Measurements from ENCODE around the gene SMCO3. TPM values are rescaled to one million over a fixed set of nuclear protein-coding genes. Genes with fewer than 3 reads are reported as not detected.

SMCO3 gene
- total RNA-seq, 4 donors from 2014 or later = not detected

DNA sequence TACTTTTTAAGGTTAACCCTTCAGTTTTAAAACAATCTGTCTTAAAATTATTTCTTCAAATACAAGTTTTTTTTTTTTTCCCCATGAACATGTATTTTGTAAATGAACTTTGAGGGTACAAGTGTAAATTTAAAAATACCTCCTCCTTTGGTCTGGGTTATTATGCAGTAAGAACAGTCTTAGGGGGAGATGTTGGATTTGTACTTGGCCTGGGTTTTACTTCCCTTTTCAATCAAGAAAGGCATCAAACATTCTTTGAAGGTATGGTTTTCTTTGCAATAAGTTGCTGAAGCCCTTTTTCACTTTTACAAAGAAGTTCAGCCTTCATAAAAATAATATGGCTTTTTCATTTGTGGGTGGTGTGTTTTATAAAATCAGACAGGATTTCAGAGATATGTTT lies 31.2 kb downstream of the SMCO3 start:
- Histone ChIP-seq H3K4me1 (no peaks in the 10 kb centered on the region), H3K36me3 (peaks cover 22% of the 10 kb centered on the region), H3K4me3 (no peak overlapping the region), H3K9me3 (no peaks in the 10 kb centered on the region), H3K27me3 (no peaks in the 10 kb centered on the region), H3K27ac (no peak overlapping the region)
- TF ChIP-seq, protein P1, sequence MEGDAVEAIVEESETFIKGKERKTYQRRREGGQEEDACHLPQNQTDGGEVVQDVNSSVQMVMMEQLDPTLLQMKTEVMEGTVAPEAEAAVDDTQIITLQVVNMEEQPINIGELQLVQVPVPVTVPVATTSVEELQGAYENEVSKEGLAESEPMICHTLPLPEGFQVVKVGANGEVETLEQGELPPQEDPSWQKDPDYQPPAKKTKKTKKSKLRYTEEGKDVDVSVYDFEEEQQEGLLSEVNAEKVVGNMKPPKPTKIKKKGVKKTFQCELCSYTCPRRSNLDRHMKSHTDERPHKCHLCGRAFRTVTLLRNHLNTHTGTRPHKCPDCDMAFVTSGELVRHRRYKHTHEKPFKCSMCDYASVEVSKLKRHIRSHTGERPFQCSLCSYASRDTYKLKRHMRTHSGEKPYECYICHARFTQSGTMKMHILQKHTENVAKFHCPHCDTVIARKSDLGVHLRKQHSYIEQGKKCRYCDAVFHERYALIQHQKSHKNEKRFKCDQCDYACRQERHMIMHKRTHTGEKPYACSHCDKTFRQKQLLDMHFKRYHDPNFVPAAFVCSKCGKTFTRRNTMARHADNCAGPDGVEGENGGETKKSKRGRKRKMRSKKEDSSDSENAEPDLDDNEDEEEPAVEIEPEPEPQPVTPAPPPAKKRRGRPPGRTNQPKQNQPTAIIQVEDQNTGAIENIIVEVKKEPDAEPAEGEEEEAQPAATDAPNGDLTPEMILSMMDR (IDR thresholded peaks at IDR 0.05) = no peak
- TF ChIP-seq POLR2AphosphoS5 (IDR thresholded peaks at IDR 0.05) = no peak
- no peak for TF ChIP-seq POLR2A (IDR thresholded peaks at IDR 0.05)
- TF ChIP-seq EP300 (IDR thresholded peaks at IDR 0.05) = no peak
- DNase-seq (ENCODE audit: low spot score in 2 of 2) = no peak

GRCh38 chr12:14781563-14781962 lies 32.4 kb downstream of the SMCO3 start:
- Histone ChIP-seq H3K4me1 (peaks cover 5% of the 10 kb centered on the region), H3K27ac (no peak overlapping the region), H3K27me3 (no peaks in the 10 kb centered on the region), H3K36me3 (peaks cover 10% of the 10 kb centered on the region), H3K9me3 (no peaks in the 10 kb centered on the region), H3K4me3 (no peak overlapping the region)
- no peak for TF ChIP-seq POLR2A (IDR thresholded peaks at IDR 0.05)
- no peak for DNase-seq (ENCODE audit: low spot score in 2 of 2)
- WGBS = 78% methylated on average over 2 of the region's 2 CpGs

DNA sequence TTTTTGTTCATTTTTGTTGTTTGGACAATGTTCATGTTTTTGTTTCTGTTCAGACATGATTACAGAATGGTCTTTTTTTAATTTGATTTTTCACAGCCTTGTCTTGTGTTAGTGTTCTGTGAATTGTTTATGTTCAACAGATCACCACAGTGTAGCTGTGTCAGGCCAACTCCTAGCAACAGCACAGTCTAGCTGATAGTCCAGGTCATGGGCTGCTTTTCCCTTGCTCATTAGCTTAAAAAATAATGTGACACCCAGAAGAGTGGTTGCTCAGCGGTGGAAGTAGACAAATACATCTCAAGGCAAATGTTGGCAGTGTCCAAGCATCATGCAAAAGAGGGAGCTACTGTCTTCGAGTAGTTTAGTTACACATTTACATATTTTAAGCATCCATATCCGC lies 33.1 kb downstream of the SMCO3 start:
- no peak for TF ChIP-seq POLR2AphosphoS5 (IDR thresholded peaks at IDR 0.05)
- no peak for TF ChIP-seq POLR2A (IDR thresholded peaks at IDR 0.05)
- TF ChIP-seq EP300 (IDR thresholded peaks at IDR 0.05) = no peak
- TF ChIP-seq, protein P1 (IDR thresholded peaks at IDR 0.05) = no peak
- Histone ChIP-seq H3K4me1 (peaks cover 12% of the 10 kb centered on the region), H3K9me3 (no peaks in the 10 kb centered on the region), H3K36me3 (peaks cover 9% of the 10 kb centered on the region), H3K27ac (no peak overlapping the region), H3K4me3 (no peak overlapping the region), H3K27me3 (no peaks in the 10 kb centered on the region)
- 88% methylated on average over 3 of the region's 3 CpGs for WGBS
- no peak for DNase-seq (ENCODE audit: low spot score in 2 of 2)

GRCh38 chr12:14779834-14780233 lies 34.1 kb downstream of the SMCO3 start:
- WGBS = 93% methylated on average over 2 of the region's 2 CpGs
- Histone ChIP-seq H3K36me3 (no peaks in the 10 kb centered on the region), H3K27me3 (no peaks in the 10 kb centered on the region), H3K9me3 (no peaks in the 10 kb centered on the region), H3K27ac (no peak overlapping the region), H3K4me1 (peaks cover 15% of the 10 kb centered on the region), H3K4me3 (no peak overlapping the region)
- TF ChIP-seq EP300 (IDR thresholded peaks at IDR 0.05) = no peak
- TF ChIP-seq POLR2AphosphoS5 (IDR thresholded peaks at IDR 0.05) = no peak
- TF ChIP-seq, protein P1 (IDR thresholded peaks at IDR 0.05) = no peak
- TF ChIP-seq POLR2A (IDR thresholded peaks at IDR 0.05) = no peak
- no peak for DNase-seq (ENCODE audit: low spot score in 2 of 2)

- WGBS = 46% methylated on average over 3 of the region's 3 CpGs
- no peaks in the 10 kb centered on the region for H3K36me3 ChIP-seq
- no peak for DNase-seq (ENCODE audit: low spot score in 2 of 2)
- no peaks in the 10 kb centered on the region for H3K27me3 ChIP-seq
- H3K27ac ChIP-seq = no peak overlapping the region
- TF ChIP-seq, protein P1 (IDR thresholded peaks at IDR 0.05) = no peak
- no peak for TF ChIP-seq EP300 (IDR thresholded peaks at IDR 0.05)
- no peak for TF ChIP-seq POLR2A (IDR thresholded peaks at IDR 0.05)
- no peak for TF ChIP-seq POLR2AphosphoS5 (IDR thresholded peaks at IDR 0.05)
- no peaks in the 10 kb centered on the region for H3K9me3 ChIP-seq
- peaks cover 22% of the 10 kb centered on the region for H3K4me1 ChIP-seq
- H3K4me3 ChIP-seq = no peak overlapping the region
Observed at GRCh38 chr12:14777271-14777670, 36.7 kb downstream of the SMCO3 start.
